ENCODE data around the gene EGFLAM. TPM values are rescaled to one million over a fixed set of nuclear protein-coding genes. Genes with fewer than 3 reads are reported as not detected.

The EGFLAM gene
- total and polyA plus RNA-seq, 2 donors (not counting 3 experiments of a cell fraction or from before 2014, with no cell fraction given) = 1.2 to 2.7 TPM

DNA sequence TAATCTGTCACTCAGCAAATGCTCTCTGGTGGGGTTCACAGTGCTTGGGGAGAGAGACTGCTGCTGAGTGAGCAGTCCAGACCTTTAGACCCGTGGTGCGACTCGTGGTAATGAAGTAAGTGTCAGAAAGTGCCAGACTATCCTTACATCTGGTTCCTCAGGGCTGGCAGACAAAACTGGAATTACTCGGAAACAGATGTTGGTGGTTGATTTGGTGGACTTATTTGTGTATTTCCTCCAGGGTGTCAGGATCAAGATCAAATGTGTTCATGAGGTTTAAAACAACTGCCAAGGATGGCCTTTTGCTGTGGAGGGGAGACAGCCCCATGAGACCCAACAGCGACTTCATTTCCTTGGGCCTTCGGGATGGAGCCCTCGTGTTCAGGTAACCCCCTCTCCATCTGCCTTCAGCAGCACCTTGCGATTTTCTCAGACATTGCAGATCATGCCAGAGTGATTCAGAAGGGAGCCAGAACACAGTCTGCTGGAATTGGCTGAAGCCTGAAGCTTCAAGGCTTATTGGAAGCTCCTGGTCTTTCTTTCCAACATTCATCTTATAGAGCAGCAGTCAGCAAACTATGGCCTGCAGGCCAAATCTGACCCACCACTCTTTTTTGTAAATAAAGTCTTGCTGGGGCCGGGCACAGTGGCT is 192.8 kb downstream of the EGFLAM start:
- H3K79me2 ChIP-seq (ENCODE audit: control insufficient read depth, insufficient read depth, low read length) = no peaks in the 10 kb centered on the region
- DNase-seq (ENCODE audit: low read depth, low spot score) (peak; percentile 71), FAIRE-seq (no peak)
- no peak overlapping the region for H3K4me2 ChIP-seq (ENCODE audit: insufficient read depth, low read length)
- no peak overlapping the region for H2AFZ ChIP-seq (ENCODE audit: low read depth, low read length)
- no TSS peak for BruUV-seq (replicated peaks)
- H3K27ac ChIP-seq (ENCODE audit: insufficient read depth, low read depth, low read length) = no peak overlapping the region
- H3K36me3 ChIP-seq (ENCODE audit: control insufficient read depth in 2 of 2, extremely low read depth in 1 of 2, insufficient read depth in 2 of 2, low read length in 2 of 2) = no peaks in the 10 kb centered on the region
- no peaks in the 10 kb centered on the region for H3K9me1 ChIP-seq (replicated peaks; ENCODE audit: control insufficient read depth, extremely low read depth, insufficient read depth, low read length)
- H3K9ac ChIP-seq (replicated peaks; ENCODE audit: extremely low read depth, insufficient read depth, low read length) = no peak overlapping the region
- no peaks in the 10 kb centered on the region for H3K9me3 ChIP-seq (replicated peaks; ENCODE audit: control insufficient read depth, insufficient read depth, low read length)
- no peaks in the 10 kb centered on the region for H3K4me1 ChIP-seq (ENCODE audit: control insufficient read depth, extremely low read depth, insufficient read depth, low read length)
- CTCF ChIA-PET = interaction anchor here (1.0 to 5.9 kb wide), 4 partner anchors 9 to 359 kb away, joined by 3 to 55 read pairs (median 8); no protein-coding TSS in a partner anchor
- TF ChIP-seq FOS (IDR thresholded peaks at IDR 0.05; ENCODE audit: borderline replicate concordance, insufficient read depth, low read length) (no peak), MYC (IDR thresholded peaks at IDR 0.05; ENCODE audit: low read depth, low read length) (no peak), GATA2 (IDR thresholded peaks at IDR 0.05; ENCODE audit: insufficient read depth, insufficient read length, low read depth, low read length) (no peak), CTCF (IDR thresholded peaks at IDR 0.05; ENCODE audit: extremely low read depth in 1 of 2, insufficient read depth in 1 of 2, low read depth in 1 of 2, low read length in 2 of 2) (no peak), EZH2 (IDR thresholded peaks at IDR 0.05; ENCODE audit: borderline replicate concordance, low read depth, low read length, severe bottlenecking) (no peak), POLR2A (IDR thresholded peaks at IDR 0.05; ENCODE audit: low read depth, low read length) (no peak), POLR2AphosphoS5 (IDR thresholded peaks at IDR 0.05; ENCODE audit: insufficient read depth, low read depth, low read length) (no peak), JUN (IDR thresholded peaks at IDR 0.05; ENCODE audit: borderline replicate concordance, insufficient read depth, insufficient read length, low read depth) (no peak)
- TF ChIP-seq, protein P1, sequence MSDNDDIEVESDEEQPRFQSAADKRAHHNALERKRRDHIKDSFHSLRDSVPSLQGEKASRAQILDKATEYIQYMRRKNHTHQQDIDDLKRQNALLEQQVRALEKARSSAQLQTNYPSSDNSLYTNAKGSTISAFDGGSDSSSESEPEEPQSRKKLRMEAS (IDR thresholded peaks at IDR 0.05; ENCODE audit: insufficient read depth, insufficient read length) = no peak
- H4K20me1 ChIP-seq (replicated peaks; ENCODE audit: control insufficient read depth, extremely low read depth, insufficient read depth, low read length) = no peaks in the 10 kb centered on the region
- POLR2A ChIA-PET = no interaction called here
- no peak overlapping the region for H3K4me3 ChIP-seq (replicated peaks in 1 of 3; ENCODE audit: insufficient read depth in 1 of 3, low read depth in 1 of 3, low read length in 3 of 3)
- dilution Hi-C loops (cut with MboI; ENCODE audit: extremely low pct_ligation_motif_present, low sequenced_read_pairs) (no loop called here), intact Hi-C loops (cut with micrococcal nuclease) (no loop called here)
- H3K27me3 ChIP-seq (ENCODE audit: control insufficient read depth in 2 of 2, insufficient read depth in 2 of 2, low read length in 2 of 2) = no peaks in the 10 kb centered on the region
